GM19238 (cell line): ENCODE measurements around the gene NFKBIL1.
"Not testable (repeated sequence)": the region's sequence is repeated elsewhere in the genome, so short reads cannot be mapped to it uniquely, and the experiment has no call there.

ENCODE experiments used
- DNase-seq: peaks from one replicate; pipeline ENCODE4 v3.0.0; 2011; ENCODE audit warnings: low spot score; ENCODE audit not compliant: insufficient read length

The NFKBIL1 gene

GRCh38 chr6:31546958-31547726 is at the start of gene NFKBIL1:
Gene NFKBIL1 (plus strand): TSS chr6:31547608. CDS start chr6:31547695, 87 bp downstream.
- peak; percentile 71 for DNase-seq

- no peak for DNase-seq
Observed at GRCh38 chr6:31498748-31499147, 48.7 kb upstream of the NFKBIL1 start.

GRCh38 chr6:31499648-31500047 is 47.8 kb upstream of the NFKBIL1 start:
- not testable (repeated sequence) for DNase-seq

GRCh38 chr6:31502586-31502985 is 44.8 kb upstream of the NFKBIL1 start:
- DNase-seq = no peak

- not testable (repeated sequence) for DNase-seq
Observed at GRCh38 chr6:31509036-31509435, 38.4 kb upstream of the NFKBIL1 start.

- no peak for DNase-seq
Observed at GRCh38 chr6:31510007-31510406, 37.4 kb upstream of the NFKBIL1 start.

- DNase-seq = no peak
Observed at GRCh38 chr6:31513456-31514165, 33.8 kb upstream of the NFKBIL1 start.

- DNase-seq = no peak
Observed at GRCh38 chr6:31521835-31522234, 25.6 kb upstream of the NFKBIL1 start.

GRCh38 chr6:31525553-31525931 is 21.9 kb upstream of the NFKBIL1 start:
- DNase-seq = no peak

- no peak for DNase-seq
Observed at GRCh38 chr6:31525932-31526591, 21.3 kb upstream of the NFKBIL1 start.

- no peak for DNase-seq
Observed at GRCh38 chr6:31528307-31528777, 19.1 kb upstream of the NFKBIL1 start.

- no peak for DNase-seq
Observed at GRCh38 chr6:31528821-31529328, 18.5 kb upstream of the NFKBIL1 start, which contains the start of gene MCCD1. Gene MCCD1 (plus strand): TSS chr6:31528962. CDS start chr6:31529015, 53 bp downstream.

GRCh38 chr6:31529329-31530150 is 17.9 kb upstream of the NFKBIL1 start:
- DNase-seq = no peak

GRCh38 chr6:31530659-31531058 is 16.7 kb upstream of the NFKBIL1 start:
- no peak for DNase-seq

- DNase-seq = no peak
Observed at GRCh38 chr6:31531162-31531561, 16.2 kb upstream of the NFKBIL1 start.

GRCh38 chr6:31531771-31532643 is 15.4 kb upstream of the NFKBIL1 start:
- no peak for DNase-seq

GRCh38 chr6:31532644-31533454 is 14.6 kb upstream of the NFKBIL1 start:
- DNase-seq = no peak

GRCh38 chr6:31533455-31533841 is 14.0 kb upstream of the NFKBIL1 start:
- no peak for DNase-seq

GRCh38 chr6:31534011-31534410 is 13.4 kb upstream of the NFKBIL1 start:
- DNase-seq = no peak
